T-cell (primary cell): Measurements from ENCODE around the gene AKIRIN2. TPM values are rescaled to one million over a fixed set of nuclear protein-coding genes. Genes with fewer than 3 reads are reported as not detected.

ENCODE experiments used
- ATAC-seq, 4 experiments: fragments of 200-7000 bp in 3 of 4; fragments of 150-1000 bp in 1 of 4; cut with Tn5 transposase; replicated peaks in 1 of 4; 1 replicate in 3 of 4; 2 replicates in 1 of 4; pipeline ENCODE4 v1.10.0; 2021; ENCODE audit warnings: moderate library complexity in 3 of 4, mild to moderate bottlenecking in 2 of 4, moderate number of reproducible peaks in 1 of 4
- CTCF ChIA-PET, 2 donors: fragments of 300-600 bp; sonication (Branson Sonifier 250); formaldehyde crosslinking; loops; one replicate each; lab custom pipeline; 2022; ENCODE audit warnings: antibody characterized with exemption in 2 of 2; lab: Charles Lee
- POLR2A ChIA-PET, 2 donors: fragments of 300-600 bp; sonication (Branson Sonifier 250); formaldehyde crosslinking; loops; one replicate each; lab custom pipeline; 2022; ENCODE audit warnings: antibody characterized with exemption in 2 of 2; lab: Charles Lee
- DNase-seq, 35 experiments: peaks; one replicate each; pipeline versions ENCODE4 v3.0.0 to v3.0.0-alpha.2; 2013 to 2023
- H3K27ac ChIP-seq: one replicate; pipeline ENCODE4 v1.5.1; 2013; ENCODE audit warnings: low read length
- H3K27me3 ChIP-seq, 2 experiments: replicated peaks in 1 of 2; 1 replicate in 1 of 2; 2 replicates in 1 of 2; pipeline versions ENCODE4 v1.6.1 to v1.7.0; 2013; ENCODE audit warnings: low read length in 1 of 2, mixed read lengths in 1 of 2; ENCODE audit not compliant: control insufficient read depth in 2 of 2, insufficient read depth in 2 of 2; ENCODE audit errors: extremely low read depth in 1 of 2
- H3K36me3 ChIP-seq, 2 donors: 1 replicate in 1 of 2; 2 replicates in 1 of 2; pipeline versions ENCODE4 v1.6.1 to v1.7.0; 2013; ENCODE audit warnings: low read length in 1 of 2; ENCODE audit not compliant: control insufficient read depth in 2 of 2, insufficient read depth in 1 of 2; ENCODE audit errors: extremely low read depth in 1 of 2
- H3K4me1 ChIP-seq, 2 experiments: 1 replicate in 1 of 2; 2 replicates in 1 of 2; pipeline versions ENCODE4 v1.6.1 to v1.7.0; 2013; ENCODE audit warnings: low read length in 2 of 2, mixed read lengths in 1 of 2; ENCODE audit not compliant: insufficient read depth in 2 of 2, control insufficient read depth in 1 of 2; ENCODE audit errors: extremely low read depth in 1 of 2
- H3K4me3 ChIP-seq, 2 donors: 1 replicate in 1 of 2; 2 replicates in 1 of 2; pipeline versions ENCODE4 v1.5.1 to v1.7.0; 2013; ENCODE audit warnings: mild to moderate bottlenecking in 2 of 2, low read length in 1 of 2, moderate library complexity in 1 of 2; ENCODE audit not compliant: control insufficient read depth in 1 of 2; ENCODE audit errors: extremely low read depth in 1 of 2
- H3K9me3 ChIP-seq: 2 replicates; pipeline ENCODE4 v1.7.0; 2013
- H3K27ac Mint-ChIP-seq, 2 donors: one replicate each; pipeline ENCODE4 v1.8.0; 2020 to 2021; ENCODE audit warnings: mild to moderate bottlenecking in 2 of 2, mixed read lengths in 2 of 2
- H3K27me3 Mint-ChIP-seq, 2 donors: one replicate each; pipeline ENCODE4 v1.8.0; 2021 to 2022; ENCODE audit warnings: mixed read lengths in 2 of 2
- H3K36me3 Mint-ChIP-seq: one replicate; pipeline ENCODE4 v1.8.0; 2021; ENCODE audit warnings: mixed read lengths
- H3K4me1 Mint-ChIP-seq, 3 donors: one replicate each; pipeline ENCODE4 v1.8.0; 2020 to 2022; ENCODE audit warnings: mixed read lengths in 3 of 3, mild to moderate bottlenecking in 1 of 3
- H3K4me3 Mint-ChIP-seq, 3 donors: one replicate each; pipeline ENCODE4 v1.8.0; 2020 to 2022; ENCODE audit warnings: mild to moderate bottlenecking in 3 of 3, mixed read lengths in 3 of 3, moderate library complexity in 3 of 3
- H3K9me3 Mint-ChIP-seq, 3 donors: one replicate each; pipeline ENCODE4 v1.8.0; 2020 to 2022; ENCODE audit warnings: mixed read lengths in 3 of 3
- WGBS: methylation state at CpG from one replicate; pipeline ENCODE4 v1.1.5; 2013; ENCODE audit warnings: missing lambda C conversion rate; ENCODE audit not compliant: insufficient coverage; 5-methylcytosine and 5-hydroxymethylcytosine counted together
- total RNA-seq, 35 experiments: library from RNA in 6 of 35; stranded (reverse) in 6 of 35; fragments of 120-200 nt in 1 of 35; gene quantifications; one replicate each; pipeline versions ENCODE4 v1.2.1 to v1.2.4 and lab custom pipeline; 2013 to 2026

The AKIRIN2 gene
- total RNA-seq, 5 donors from 2014 or later (not counting 1 experiment from before 2014, with no cell fraction given): 52.5 to 81.9 (median 66.0) TPM

DNA sequence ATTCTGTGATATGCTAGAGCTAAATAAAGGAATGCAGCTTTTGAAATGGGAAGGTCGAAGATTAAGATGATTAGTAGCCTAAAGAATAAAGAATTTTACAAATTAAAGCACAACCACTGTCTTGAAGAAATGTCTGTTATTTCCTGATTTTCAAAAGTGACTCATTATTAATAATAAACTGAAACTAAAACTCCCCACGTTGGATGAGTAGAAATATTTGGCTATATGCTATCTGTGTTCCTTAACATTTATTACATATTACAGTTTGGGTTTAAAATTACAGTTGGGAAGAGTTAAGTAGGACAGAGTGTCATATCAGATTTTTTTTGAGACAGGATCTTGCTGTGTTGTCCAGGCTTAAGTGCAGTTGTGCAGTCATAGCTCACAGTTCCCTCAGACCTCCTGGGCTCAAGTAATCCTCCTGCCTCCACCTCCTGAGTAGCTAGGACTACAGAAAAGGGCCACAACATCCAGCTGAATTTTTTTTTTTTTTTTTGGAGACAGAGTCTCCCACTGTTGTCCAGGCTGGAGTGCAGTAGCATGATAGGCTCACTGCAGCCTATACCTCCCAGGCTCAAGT is 47.1 kb downstream of the AKIRIN2 start:
- H3K27ac ChIP-seq: no peak overlapping the region
- ATAC-seq (no peak), DNase-seq (no peak)
- ChIA-PET CTCF (no interaction called here), POLR2A (no interaction called here)
- Mint-ChIP-seq H3K9me3 (peaks cover 0 to 6% (median 0%) of the 10 kb centered on the region in 3 donors), H3K4me3 (no peak overlapping the region), H3K27ac (peak overlapping the region in 1 of 2 donors; percentile 34), H3K36me3 (peaks cover 50% of the 10 kb centered on the region), H3K4me1 (peaks cover 25 to 40% (median 33%) of the 10 kb centered on the region in 3 donors), H3K27me3 (no peaks in the 10 kb centered on the region)
- H3K36me3 ChIP-seq: peaks cover 0 to 26% of the 10 kb centered on the region in 2 donors
- H3K4me1 ChIP-seq: peaks cover 4 to 12% of the 10 kb centered on the region in 2 experiments
- no peaks in the 10 kb centered on the region for H3K9me3 ChIP-seq
- no peak overlapping the region for H3K4me3 ChIP-seq
- no peaks in the 10 kb centered on the region for H3K27me3 ChIP-seq
- WGBS: no CpG with 5 or more reads among the region's 2 CpGs

DNA sequence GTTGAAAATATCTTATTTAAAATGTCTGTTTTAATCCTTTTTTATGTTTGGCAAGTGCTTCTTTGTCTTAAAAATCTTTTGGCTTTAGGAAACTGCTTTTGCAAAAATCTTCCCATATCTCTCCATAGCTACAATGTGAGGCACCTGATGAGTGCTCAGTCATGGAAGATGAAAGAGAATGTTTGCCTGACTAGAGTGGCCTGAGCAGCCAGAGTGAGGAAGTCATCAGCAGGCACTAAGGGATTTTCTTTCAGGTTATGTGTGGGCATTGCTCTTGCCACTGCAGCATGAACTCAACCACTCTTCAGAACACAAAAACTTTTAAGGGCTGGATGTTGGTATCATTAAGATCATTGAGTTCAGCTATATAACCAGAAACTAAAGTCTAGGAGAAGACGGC is 47.9 kb downstream of the AKIRIN2 start:
- Histone ChIP-seq H3K36me3 (peaks cover 0 to 28% of the 10 kb centered on the region in 2 donors), H3K4me3 (no peak overlapping the region), H3K4me1 (peaks cover 4 to 12% of the 10 kb centered on the region in 2 experiments), H3K9me3 (no peaks in the 10 kb centered on the region), H3K27ac (no peak overlapping the region), H3K27me3 (no peaks in the 10 kb centered on the region)
- 100% methylated on average over 1 of the region's 1 CpG for WGBS
- Mint-ChIP-seq H3K4me3 (no peak overlapping the region), H3K27ac (peak overlapping the region in 1 of 2 donors; percentile 2), H3K27me3 (no peaks in the 10 kb centered on the region), H3K4me1 (peaks cover 25 to 40% (median 33%) of the 10 kb centered on the region in 3 donors), H3K36me3 (peaks cover 52% of the 10 kb centered on the region), H3K9me3 (peaks cover 0 to 6% (median 0%) of the 10 kb centered on the region in 3 donors)
- ChIA-PET POLR2A (no interaction called here), CTCF (no interaction called here)
- no peak for DNase-seq
- no peak for ATAC-seq

DNA sequence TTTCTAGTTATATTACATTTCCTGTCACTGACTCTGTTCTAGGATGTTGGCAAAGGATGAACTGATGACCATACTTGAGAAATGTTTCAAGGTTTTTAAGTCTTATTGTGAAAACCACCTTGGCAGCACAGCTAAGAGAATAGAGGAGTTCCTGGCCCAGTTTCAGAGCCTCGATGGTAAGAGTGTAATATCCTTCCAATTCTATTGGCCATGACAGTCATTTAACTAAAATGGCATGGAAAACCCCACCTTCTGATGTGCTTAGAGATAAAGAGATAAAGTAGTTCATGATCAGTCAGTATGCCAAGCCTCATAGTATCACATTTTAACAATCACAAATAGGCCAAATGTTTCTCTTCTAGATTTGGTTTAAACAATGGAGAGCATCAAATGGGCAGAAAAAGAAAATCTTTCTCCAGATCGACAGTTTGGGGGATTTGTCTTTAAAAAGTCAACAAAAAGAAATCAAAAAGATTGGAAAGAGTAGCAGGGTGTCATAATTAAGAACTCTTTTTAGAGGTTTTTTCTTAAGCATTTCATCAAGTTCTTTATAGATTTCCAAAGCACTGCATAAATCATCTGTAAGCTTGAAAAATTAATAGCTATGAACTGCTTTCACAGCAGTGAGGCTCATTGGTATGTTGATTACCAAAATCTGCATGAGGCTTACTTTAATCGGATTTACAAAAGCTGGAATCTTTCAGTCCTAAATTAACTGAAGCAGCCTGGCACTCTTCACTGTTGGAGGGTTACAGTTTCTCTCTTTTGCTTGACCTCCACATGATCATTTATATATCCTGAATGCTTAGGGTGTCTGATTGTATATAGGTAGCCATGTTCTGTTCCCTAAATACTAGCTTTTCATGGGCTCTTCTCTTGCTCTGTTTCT is 48.7 kb downstream of the AKIRIN2 start:
- no CpG with 5 or more reads among the region's 3 CpGs for WGBS
- Histone ChIP-seq H3K9me3 (no peaks in the 10 kb centered on the region), H3K4me1 (peaks cover 4 to 12% of the 10 kb centered on the region in 2 experiments), H3K27ac (no peak overlapping the region), H3K4me3 (no peak overlapping the region), H3K36me3 (peaks cover 0 to 28% of the 10 kb centered on the region in 2 donors), H3K27me3 (no peaks in the 10 kb centered on the region)
- Mint-ChIP-seq H3K4me3 (no peak overlapping the region), H3K9me3 (peaks cover 0 to 6% (median 0%) of the 10 kb centered on the region in 3 donors), H3K36me3 (peaks cover 50% of the 10 kb centered on the region), H3K27ac (peak overlapping the region; percentile 58 to 64), H3K4me1 (peaks cover 25 to 40% (median 33%) of the 10 kb centered on the region in 3 donors), H3K27me3 (no peaks in the 10 kb centered on the region)
- CTCF ChIA-PET: interaction anchor here in 1 of 2 donors (0.6 kb wide), 1 partner anchor 167 kb away, joined by 9 read pairs; no protein-coding TSS in a partner anchor
- ATAC-seq (peak in 1 of 4 experiments; percentile 67), DNase-seq (peak in 1 of 35 experiments; percentile 41)
- POLR2A ChIA-PET: interaction anchor here (0.6 kb wide), 2 partner anchors 42 to 54 kb away, joined by 3 to 5 read pairs; no protein-coding TSS in a partner anchor

DNA sequence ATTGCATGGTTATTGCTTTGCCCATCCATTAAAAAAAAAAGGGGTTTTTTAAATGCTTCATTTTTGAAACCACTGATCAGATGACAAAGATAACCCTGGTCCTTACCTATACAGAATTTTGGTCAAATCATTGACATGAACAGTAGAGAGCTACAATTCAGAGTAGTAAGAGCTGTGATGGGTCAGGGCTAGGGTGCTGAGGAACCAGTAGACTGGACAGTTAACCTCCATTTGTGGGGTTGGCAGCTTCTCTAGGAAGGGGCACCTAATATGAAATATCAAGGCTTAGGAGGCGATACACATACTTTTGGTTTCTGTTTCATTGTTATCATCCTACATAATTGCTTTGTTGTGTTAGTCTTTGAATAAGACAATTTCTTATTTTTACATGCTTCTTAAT is 57.0 kb downstream of the AKIRIN2 start:
- no peaks in the 10 kb centered on the region for H3K27me3 ChIP-seq
- H3K36me3 ChIP-seq: peaks cover 0 to 3% of the 10 kb centered on the region in 2 donors
- no CpG with 5 or more reads among the region's 1 CpG for WGBS
- H3K27ac ChIP-seq: peak overlapping the region; percentile 37
- CTCF ChIA-PET: interaction anchor here in 1 of 2 donors (0.6 to 0.7 kb wide), 2 partner anchors 16 to 1308 kb away, joined by 6 to 7 read pairs; no protein-coding TSS in a partner anchor
- DNase-seq (peak in 2 of 35 experiments; percentile 1 to 29), ATAC-seq (peak in 3 of 4 experiments; percentile 40 to 54 (median 53))
- H3K27me3 Mint-ChIP-seq: no peaks in the 10 kb centered on the region
- H3K36me3 Mint-ChIP-seq: peaks cover 23% of the 10 kb centered on the region
- POLR2A ChIA-PET: interaction anchor here (0.6 to 1.1 kb wide), 3 partner anchors 11 to 53 kb away, joined by 4 to 8 read pairs (median 4); no protein-coding TSS in a partner anchor
- no peaks in the 10 kb centered on the region for H3K9me3 ChIP-seq
- H3K4me3 Mint-ChIP-seq: peak overlapping the region; percentile 57 to 76 (median 71)
- peak overlapping the region; percentile 81 to 82 for H3K27ac Mint-ChIP-seq
- peaks cover 3 to 5% of the 10 kb centered on the region in 2 experiments for H3K4me1 ChIP-seq
- peaks cover 0 to 19% (median 15%) of the 10 kb centered on the region in 3 donors for H3K4me1 Mint-ChIP-seq
- peak overlapping the region in 1 of 2 donors; percentile 16 for H3K4me3 ChIP-seq
- no peaks in the 10 kb centered on the region for H3K9me3 Mint-ChIP-seq

DNA sequence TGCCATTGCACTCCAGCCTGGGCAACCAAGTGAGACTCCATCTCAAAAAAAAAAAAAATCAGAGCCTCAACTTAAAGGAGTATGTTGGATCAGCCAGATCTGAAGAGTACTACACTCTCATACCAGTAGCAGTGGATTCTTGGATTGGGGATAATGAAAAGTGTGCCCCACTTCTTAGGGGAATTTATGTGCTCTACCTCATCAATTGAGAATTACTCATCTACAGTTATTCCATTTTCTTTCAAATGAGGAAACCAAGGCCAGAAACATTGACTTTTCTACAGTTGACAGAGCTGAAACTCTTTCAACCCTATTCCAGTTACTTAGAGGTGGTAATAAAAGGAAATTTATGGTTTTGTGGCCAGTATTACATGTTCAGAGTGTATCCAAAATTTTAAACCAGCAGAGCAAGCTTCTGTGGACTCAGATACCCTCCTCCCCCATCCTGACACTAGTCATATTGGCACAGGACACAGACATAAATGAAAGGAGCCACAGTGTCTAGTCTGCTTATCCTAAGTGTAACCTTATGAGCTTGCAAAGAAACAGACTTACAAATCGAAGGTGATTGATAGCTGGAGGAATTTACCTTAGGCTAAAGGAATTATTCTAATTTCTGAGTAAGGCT is 60.9 kb downstream of the AKIRIN2 start:
- no peaks in the 10 kb centered on the region for H3K27me3 Mint-ChIP-seq
- Histone ChIP-seq H3K27ac (no peak overlapping the region), H3K36me3 (peaks cover 0 to 6% of the 10 kb centered on the region in 2 donors), H3K9me3 (no peaks in the 10 kb centered on the region), H3K4me1 (peaks cover 3 to 5% of the 10 kb centered on the region in 2 experiments), H3K4me3 (no peak overlapping the region), H3K27me3 (no peaks in the 10 kb centered on the region)
- no peak overlapping the region for H3K27ac Mint-ChIP-seq
- no CpG with 5 or more reads among the region's 1 CpG for WGBS
- peaks cover 31% of the 10 kb centered on the region for H3K36me3 Mint-ChIP-seq
- H3K4me1 Mint-ChIP-seq: peaks cover 0 to 14% (median 12%) of the 10 kb centered on the region in 3 donors
- DNase-seq: no peak
- ChIA-PET CTCF (no interaction called here), POLR2A (interaction anchor here in 1 of 2 donors (0.5 to 0.6 kb wide), 2 partner anchors 43 to 498 kb away, joined by 3 to 8 read pairs; no protein-coding TSS in a partner anchor)
- no peaks in the 10 kb centered on the region for H3K9me3 Mint-ChIP-seq
- H3K4me3 Mint-ChIP-seq: no peak overlapping the region
- ATAC-seq: no peak
